Endothelial cell of hepatic sinusoid (primary cell): ENCODE data around the gene RPL19.

Experiments
- in situ Hi-C: cut with HindIII; loops from 2 replicates; pipeline ENCODE4 v1.10.0; 2017; ENCODE audit warnings: low sequenced_read_pairs

RPL19 gene

GRCh38 chr17:39222866-39223834 is 23.1 kb downstream of the RPL19 start:
- in situ Hi-C loops: no loop called here

GRCh38 chr17:39223907-39224777 is 24.1 kb downstream of the RPL19 start:
- in situ Hi-C loops: no loop called here

GRCh38 chr17:39224778-39225307 is 24.8 kb downstream of the RPL19 start:
- in situ Hi-C loops: no loop called here

- in situ Hi-C loops: no loop called here
Observed at GRCh38 chr17:39225308-39225958, 25.4 kb downstream of the RPL19 start, which contains the start of gene STAC2. Gene STAC2, minus strand, starts transcription at chr17:39225945. Its CDS starts 443 bp downstream, at chr17:39225502.

- in situ Hi-C loops: no loop called here
Observed at GRCh38 chr17:39225959-39226683, 26.0 kb downstream of the RPL19 start.

- in situ Hi-C loops: no loop called here
Observed at GRCh38 chr17:39227364-39227919, 27.4 kb downstream of the RPL19 start.

GRCh38 chr17:39229274-39229913 is 29.3 kb downstream of the RPL19 start:
- in situ Hi-C loops: no loop called here

GRCh38 chr17:39230361-39230760 is 30.3 kb downstream of the RPL19 start:
- in situ Hi-C loops: no loop called here

- in situ Hi-C loops: no loop called here
Observed at GRCh38 chr17:39231091-39231561, 31.0 kb downstream of the RPL19 start.

- in situ Hi-C loops: no loop called here
Observed at GRCh38 chr17:39231591-39232551, 31.8 kb downstream of the RPL19 start.

GRCh38 chr17:39235555-39236449 is 35.7 kb downstream of the RPL19 start:
- in situ Hi-C loops: no loop called here

- in situ Hi-C loops: no loop called here
Observed at GRCh38 chr17:39236450-39236927, 36.4 kb downstream of the RPL19 start.

GRCh38 chr17:39236981-39237441 is 36.9 kb downstream of the RPL19 start:
- in situ Hi-C loops: no loop called here

- in situ Hi-C loops: no loop called here
Observed at GRCh38 chr17:39237586-39237985, 37.5 kb downstream of the RPL19 start.

GRCh38 chr17:39238311-39238972 is 38.4 kb downstream of the RPL19 start:
- in situ Hi-C loops: no loop called here

- in situ Hi-C loops: no loop called here
Observed at GRCh38 chr17:39239640-39240314, 39.7 kb downstream of the RPL19 start.
